Neutrophil (primary cell): ENCODE results near the gene RPA1.

ENCODE experiments used
- H3K27ac ChIP-seq: fragments of 200-600 bp; sonication (generic); 2 replicates; pipeline ENCODE4 v1.5.1; 2016; ENCODE audit warnings: mild to moderate bottlenecking, moderate library complexity
- H3K27me3 ChIP-seq: fragments of 200-600 bp; sonication (generic); 2 replicates; pipeline ENCODE4 v1.6.0; 2016; ENCODE audit warnings: mild to moderate bottlenecking
- H3K36me3 ChIP-seq: fragments of 200-600 bp; sonication (generic); 2 replicates; pipeline ENCODE4 v1.5.1; 2017
- H3K4me1 ChIP-seq, 2 experiments: fragments of 200-600 bp in 1 of 2; sonication (generic) in 1 of 2; 1 replicate in 1 of 2; 2 replicates in 1 of 2; pipeline versions ENCODE4 v1.5.1 to v1.6.1; 2013 to 2016; ENCODE audit warnings: low read depth in 1 of 2, low read length in 1 of 2, mild to moderate bottlenecking in 1 of 2, moderate library complexity in 1 of 2; ENCODE audit not compliant: control insufficient read depth in 1 of 2, insufficient read depth in 1 of 2
- H3K4me3 ChIP-seq, 2 experiments: fragments of 200-600 bp in 1 of 2; sonication (generic) in 1 of 2; 1 replicate in 1 of 2; 2 replicates in 1 of 2; pipeline ENCODE4 v1.5.1; 2013 to 2016; ENCODE audit warnings: low read depth in 1 of 2, low read length in 1 of 2, mild to moderate bottlenecking in 1 of 2, moderate library complexity in 1 of 2
- H3K9me3 ChIP-seq: fragments of 200-600 bp; sonication (generic); 2 replicates; pipeline ENCODE4 v1.5.1; 2016
- TF ChIP-seq, protein P1 (sequence below): fragments of 200-600 bp; sonication (generic); IDR thresholded peaks from 2 replicates; pipeline ENCODE4 v1.5.1; 2016; ENCODE audit warnings: antibody characterized with exemption

The RPA1 gene

DNA sequence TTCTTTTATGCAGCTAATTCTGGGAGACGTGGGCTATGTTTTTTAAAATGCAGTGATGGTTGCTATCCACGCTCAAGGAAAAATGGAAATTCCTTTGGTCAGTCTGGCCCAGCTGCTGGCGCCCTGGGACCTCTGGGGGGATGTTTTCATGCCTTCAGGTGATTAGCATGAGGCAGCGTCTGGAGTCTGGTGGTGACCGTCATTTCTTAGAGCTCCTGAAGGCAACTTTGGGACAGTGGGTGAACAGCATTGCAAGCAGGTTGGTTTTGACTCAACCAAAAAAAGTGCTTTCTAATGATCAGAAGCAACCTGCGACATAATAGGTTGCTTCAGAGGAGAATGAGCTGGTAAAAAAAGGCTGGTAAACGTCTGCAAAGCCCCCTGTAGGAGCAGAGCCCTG, 82.3 kb downstream of the RPA1 start:
- Histone ChIP-seq H3K4me3 (no peak overlapping the region), H3K27ac (no peak overlapping the region), H3K27me3 (peaks cover 91% of the 10 kb centered on the region), H3K36me3 (no peaks in the 10 kb centered on the region), H3K9me3 (no peaks in the 10 kb centered on the region), H3K4me1 (no peaks in the 10 kb centered on the region)
- TF ChIP-seq, protein P1, sequence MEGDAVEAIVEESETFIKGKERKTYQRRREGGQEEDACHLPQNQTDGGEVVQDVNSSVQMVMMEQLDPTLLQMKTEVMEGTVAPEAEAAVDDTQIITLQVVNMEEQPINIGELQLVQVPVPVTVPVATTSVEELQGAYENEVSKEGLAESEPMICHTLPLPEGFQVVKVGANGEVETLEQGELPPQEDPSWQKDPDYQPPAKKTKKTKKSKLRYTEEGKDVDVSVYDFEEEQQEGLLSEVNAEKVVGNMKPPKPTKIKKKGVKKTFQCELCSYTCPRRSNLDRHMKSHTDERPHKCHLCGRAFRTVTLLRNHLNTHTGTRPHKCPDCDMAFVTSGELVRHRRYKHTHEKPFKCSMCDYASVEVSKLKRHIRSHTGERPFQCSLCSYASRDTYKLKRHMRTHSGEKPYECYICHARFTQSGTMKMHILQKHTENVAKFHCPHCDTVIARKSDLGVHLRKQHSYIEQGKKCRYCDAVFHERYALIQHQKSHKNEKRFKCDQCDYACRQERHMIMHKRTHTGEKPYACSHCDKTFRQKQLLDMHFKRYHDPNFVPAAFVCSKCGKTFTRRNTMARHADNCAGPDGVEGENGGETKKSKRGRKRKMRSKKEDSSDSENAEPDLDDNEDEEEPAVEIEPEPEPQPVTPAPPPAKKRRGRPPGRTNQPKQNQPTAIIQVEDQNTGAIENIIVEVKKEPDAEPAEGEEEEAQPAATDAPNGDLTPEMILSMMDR, result no peak

DNA sequence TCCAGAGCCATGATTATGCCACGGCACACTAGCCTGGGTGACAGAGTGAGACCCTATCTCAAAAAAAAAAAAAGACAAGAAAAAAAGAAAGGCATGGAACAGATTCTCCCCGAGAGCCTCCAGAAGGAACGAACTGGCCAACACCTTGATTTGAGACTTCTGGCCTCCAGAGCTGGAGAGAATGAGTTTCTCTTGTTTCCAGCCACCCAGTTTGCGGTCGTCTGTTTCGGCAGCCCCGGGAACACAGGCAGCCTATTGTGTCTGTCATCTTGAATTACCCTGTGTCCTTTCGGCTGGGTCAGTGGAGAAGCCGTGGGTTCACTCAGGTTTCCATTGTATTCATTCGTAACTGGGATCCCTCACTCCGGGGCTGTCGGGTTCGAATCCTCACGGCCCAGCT, 83.9 kb downstream of the RPA1 start:
- no peaks in the 10 kb centered on the region for H3K9me3 ChIP-seq
- TF ChIP-seq, protein P1, result no peak
- no peak overlapping the region for H3K4me3 ChIP-seq
- no peak overlapping the region for H3K27ac ChIP-seq
- H3K4me1 ChIP-seq, result no peaks in the 10 kb centered on the region
- no peaks in the 10 kb centered on the region for H3K36me3 ChIP-seq
- peaks cover 75% of the 10 kb centered on the region for H3K27me3 ChIP-seq

- peaks cover 65% of the 10 kb centered on the region for H3K27me3 ChIP-seq
- no peak overlapping the region for H3K27ac ChIP-seq
- no peaks in the 10 kb centered on the region for H3K36me3 ChIP-seq
- H3K4me3 ChIP-seq, result no peak overlapping the region
- H3K9me3 ChIP-seq, result no peaks in the 10 kb centered on the region
- no peaks in the 10 kb centered on the region for H3K4me1 ChIP-seq
- TF ChIP-seq, protein P1, result no peak
Measured at GRCh38 chr17:1914661-1915083, 84.9 kb downstream of the RPA1 start.

GRCh38 chr17:1915889-1916288, 86.1 kb downstream of the RPA1 start:
- H3K4me1 ChIP-seq, result no peaks in the 10 kb centered on the region
- H3K9me3 ChIP-seq, result no peaks in the 10 kb centered on the region
- TF ChIP-seq, protein P1, result no peak
- H3K4me3 ChIP-seq, result no peak overlapping the region
- H3K36me3 ChIP-seq, result no peaks in the 10 kb centered on the region
- peaks cover 53% of the 10 kb centered on the region for H3K27me3 ChIP-seq
- no peak overlapping the region for H3K27ac ChIP-seq

GRCh38 chr17:1916316-1916715, 86.5 kb downstream of the RPA1 start:
- Histone ChIP-seq H3K9me3 (no peaks in the 10 kb centered on the region), H3K4me3 (no peak overlapping the region), H3K4me1 (no peaks in the 10 kb centered on the region), H3K27ac (no peak overlapping the region), H3K27me3 (peaks cover 49% of the 10 kb centered on the region), H3K36me3 (no peaks in the 10 kb centered on the region)
- TF ChIP-seq, protein P1, result no peak
